Heart left ventricle (tissue), 16 donors: ENCODE results near the gene CLCA4. TPM values are rescaled to one million over a fixed set of nuclear protein-coding genes. Genes with fewer than 3 reads are reported as not detected.

ENCODE experiments used
- ATAC-seq, 4 donors: fragments of 200-7000 bp; cut with Tn5 transposase; one replicate each; pipeline ENCODE4 v1.9.1; 2020 to 2022; ENCODE audit warnings: moderate library complexity in 4 of 4, mild to moderate bottlenecking in 3 of 4, moderate number of reproducible peaks in 1 of 4
- DNase-seq, 5 donors: peaks; one replicate each; pipeline ENCODE4 v3.0.0-alpha.2; 2020
- H3K27ac ChIP-seq, 12 donors: fragments of 200-600 bp; sonication (generic) in 4 of 12; one replicate each; pipeline versions ENCODE4 v1.5.0 to v1.8.0; 2016 to 2022; ENCODE audit warnings: mild to moderate bottlenecking in 2 of 12
- H3K27me3 ChIP-seq, 9 donors: fragments of 200-600 bp; sonication (generic) in 2 of 9; one replicate each; pipeline versions ENCODE4 v1.5.1 to v1.8.0; 2016 to 2022; ENCODE audit warnings: mild to moderate bottlenecking in 3 of 9
- H3K36me3 ChIP-seq, 9 donors: fragments of 200-600 bp; sonication (generic) in 2 of 9; one replicate each; pipeline versions ENCODE4 v1.5.0 to v1.8.0; 2018 to 2022; ENCODE audit warnings: mild to moderate bottlenecking in 2 of 9
- H3K4me1 ChIP-seq, 12 donors: fragments of 200-600 bp; sonication (generic) in 4 of 12; one replicate each; pipeline versions ENCODE4 v1.5.0 to v1.8.0; 2016 to 2022; ENCODE audit warnings: mild to moderate bottlenecking in 3 of 12
- H3K4me3 ChIP-seq, 12 donors: fragments of 200-600 bp; sonication (generic) in 4 of 12; one replicate each; pipeline versions ENCODE4 v1.5.0 to v1.8.0; 2017 to 2022; ENCODE audit warnings: mild to moderate bottlenecking in 9 of 12, moderate library complexity in 4 of 12
- H3K9me3 ChIP-seq, 12 donors: fragments of 200-600 bp; sonication (generic) in 4 of 12; one replicate each; pipeline versions ENCODE4 v1.5.0 to v1.8.0; 2016 to 2022; ENCODE audit warnings: mild to moderate bottlenecking in 1 of 12
- POLR2A ChIP-seq, 2 donors: fragments of 450-650 bp; IDR thresholded peaks; one replicate each; pipeline ENCODE4 v1.6.1; 2017; ENCODE audit warnings: antibody characterized with exemption in 2 of 2, mild to moderate bottlenecking in 2 of 2, moderate library complexity in 2 of 2
- WGBS, 4 donors: extraction: QIAGEN DNeasy Blood & Tissue Kit in 2 of 4; methylation state at CpG; one replicate each; pipeline versions ENCODE4 v1.1.5 to v1.1.7; 2013 to 2018; 5-methylcytosine and 5-hydroxymethylcytosine counted together
- intact Hi-C, 10 donors: fragments of 100-400 bp; cut with DNase I; formaldehyde crosslinking; loops; one replicate each; pipeline versions ENCODE4 v1.11.1 to v1.14.2; 2022
- polyA plus RNA-seq, 2 donors: library from polyadenylated mRNA; stranded (reverse); fragments of 200-250 nt; gene quantifications; one replicate each; pipeline ENCODE4 v1.2.3, GENCODE V29; 2013
- total RNA-seq, 9 donors: library from RNA; depleted of rRNA in 2 of 9; stranded (reverse); fragments of >200 nt in 2 of 9; fragmentation: NEBNext Ultra II Directional in 3 of 9; extraction: Animal tissue kit (Norgen Biotek cat#: 25700) in 3 of 9; gene quantifications; one replicate each; pipeline versions ENCODE4 v1.1.0 to v1.2.4, GENCODE V29; 2016 to 2023
- TF ChIP-seq, protein P1 (sequence below), 12 donors: fragments of 200-600 bp; sonication (generic) in 4 of 12; IDR thresholded peaks; one replicate each; pipeline versions ENCODE4 v1.5.0 to v1.8.0; 2018 to 2022; ENCODE audit warnings: antibody characterized with exemption in 12 of 12, mild to moderate bottlenecking in 5 of 12
- donor health status: ischemic (EF 13 %, LVEDD 7.1; RV severe dilation, severe dysfunction).
- donor health status: healthy with polysubstance abuse.
- donor health status: DM: no; HTN: yes; CAD: no.
- donor health status: DM: no; HTN: no; CAD: no.
- donor health status: ischemic (EF 25% LVEDD 6.9; RV normal size, moderate dysfunction).
- donor health status: ischemic (EF 25% LVEDD 5.7; RV mildly dilated, moderate dysfunction).
- donor health status: healthy.
- donor health status: DM: yes; HTN: yes; CAD: no.
- donor health status: ischemic (EF 35%, LVEDD 5.7; RV mildly dilated, moderate dysfunction).
- donor health status: nonischemic (EF 11% LVEDD 7.7; RV severe dilation, severe dysfunction).
- donor health status: DM: yes; HTN: yes; CAD: no.
- donor health status: PGD.
- donor health status: ischemic (EF 29% LVEDD 5.4; RV normal size, mild dysfunction).
- donor health status: nonischemic (EF 23%, LVEDD 6.1; RV moderate dilation, normal function).

CLCA4 gene
- total and polyA plus RNA-seq, 11 donors, result 0.14 to 0.51 TPM; not detected in 9

DNA sequence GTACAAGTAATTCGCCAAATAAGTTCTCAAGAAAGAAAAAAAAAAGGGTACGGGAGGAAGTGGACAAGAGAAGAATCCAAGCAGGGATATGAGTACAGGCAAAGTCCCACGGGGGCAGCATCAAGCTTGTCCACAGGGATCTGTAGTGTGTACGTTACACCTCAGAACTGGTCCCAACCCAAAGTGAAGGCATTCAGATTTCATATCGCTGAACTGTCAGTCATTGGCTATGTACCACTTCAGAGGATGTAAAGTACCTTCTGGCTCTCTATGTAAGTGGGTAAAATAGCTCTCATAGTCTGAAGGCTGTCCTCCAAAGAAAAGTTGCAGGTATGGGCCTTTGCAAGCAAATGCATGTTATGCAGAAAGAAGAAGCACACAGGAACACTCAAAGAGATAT lies 8.1 kb upstream of the CLCA4 start:
- no peaks in the 10 kb centered on the region for H3K36me3 ChIP-seq
- no peaks in the 10 kb centered on the region for H3K4me1 ChIP-seq
- intact Hi-C loops, result no loop called here
- TF ChIP-seq POLR2A (IDR thresholded peaks at IDR 0.05), result no peak
- TF ChIP-seq, protein P1, sequence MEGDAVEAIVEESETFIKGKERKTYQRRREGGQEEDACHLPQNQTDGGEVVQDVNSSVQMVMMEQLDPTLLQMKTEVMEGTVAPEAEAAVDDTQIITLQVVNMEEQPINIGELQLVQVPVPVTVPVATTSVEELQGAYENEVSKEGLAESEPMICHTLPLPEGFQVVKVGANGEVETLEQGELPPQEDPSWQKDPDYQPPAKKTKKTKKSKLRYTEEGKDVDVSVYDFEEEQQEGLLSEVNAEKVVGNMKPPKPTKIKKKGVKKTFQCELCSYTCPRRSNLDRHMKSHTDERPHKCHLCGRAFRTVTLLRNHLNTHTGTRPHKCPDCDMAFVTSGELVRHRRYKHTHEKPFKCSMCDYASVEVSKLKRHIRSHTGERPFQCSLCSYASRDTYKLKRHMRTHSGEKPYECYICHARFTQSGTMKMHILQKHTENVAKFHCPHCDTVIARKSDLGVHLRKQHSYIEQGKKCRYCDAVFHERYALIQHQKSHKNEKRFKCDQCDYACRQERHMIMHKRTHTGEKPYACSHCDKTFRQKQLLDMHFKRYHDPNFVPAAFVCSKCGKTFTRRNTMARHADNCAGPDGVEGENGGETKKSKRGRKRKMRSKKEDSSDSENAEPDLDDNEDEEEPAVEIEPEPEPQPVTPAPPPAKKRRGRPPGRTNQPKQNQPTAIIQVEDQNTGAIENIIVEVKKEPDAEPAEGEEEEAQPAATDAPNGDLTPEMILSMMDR (IDR thresholded peaks at IDR 0.05), result no peak
- DNase-seq (no peak), ATAC-seq (no peak)
- no peak overlapping the region for H3K27ac ChIP-seq
- peaks cover 0 to 11% (median 0%) of the 10 kb centered on the region in 9 donors for H3K27me3 ChIP-seq
- H3K9me3 ChIP-seq, result no peaks in the 10 kb centered on the region
- no peak overlapping the region for H3K4me3 ChIP-seq
- 38 to 42% (median 41%) methylated on average over 5 of the region's 5 CpGs for WGBS, 4 donors

DNA sequence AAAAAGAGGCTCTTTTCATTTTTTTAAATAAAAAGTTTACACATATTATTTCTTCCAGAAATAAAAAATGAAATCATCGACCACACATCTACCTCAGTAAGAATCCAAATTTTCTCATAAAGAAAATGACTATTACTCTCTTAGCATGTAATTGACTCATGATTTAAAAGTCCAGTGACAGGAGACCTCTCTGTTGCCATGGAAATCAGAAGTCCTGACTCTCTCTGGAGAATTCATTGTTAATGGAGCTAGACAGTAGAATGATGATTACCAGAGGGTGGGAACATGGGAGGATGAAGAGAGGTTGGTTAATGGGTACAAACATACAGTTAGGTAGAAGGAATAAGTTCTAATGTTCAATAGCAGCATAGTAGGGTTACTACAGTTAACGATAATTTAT lies 5.0 kb upstream of the CLCA4 start:
- Histone ChIP-seq H3K4me3 (no peak overlapping the region), H3K4me1 (no peaks in the 10 kb centered on the region), H3K27me3 (peaks cover 0 to 11% (median 0%) of the 10 kb centered on the region in 9 donors), H3K9me3 (peaks cover 0 to 4% (median 0%) of the 10 kb centered on the region in 12 donors), H3K36me3 (no peaks in the 10 kb centered on the region), H3K27ac (no peak overlapping the region)
- TF ChIP-seq, protein P1 (IDR thresholded peaks at IDR 0.05), result no peak
- TF ChIP-seq POLR2A (IDR thresholded peaks at IDR 0.05), result no peak
- 81 to 95% (median 92%) methylated on average over 2 of the region's 2 CpGs for WGBS, 4 donors
- no peak for ATAC-seq
- DNase-seq, result no peak
- intact Hi-C loops, result no loop called here

DNA sequence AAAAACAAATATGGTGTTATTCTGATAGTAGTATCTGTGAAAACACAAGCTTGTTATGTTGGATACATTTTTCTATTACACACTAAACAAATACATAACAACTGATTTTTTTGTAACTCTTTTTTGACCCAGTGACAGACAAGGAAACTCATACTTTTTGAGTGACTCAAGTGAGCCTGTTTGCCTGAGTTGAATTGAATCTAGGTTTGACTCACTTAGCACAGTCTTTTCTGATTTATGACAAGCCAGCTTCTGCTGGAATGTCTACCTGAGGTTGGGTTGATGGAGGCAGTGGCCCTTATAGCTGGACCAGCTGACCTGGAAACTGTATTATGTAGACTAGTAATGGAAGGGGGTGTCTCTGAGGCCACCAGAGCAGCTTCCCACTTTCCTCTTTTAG lies 4.2 kb upstream of the CLCA4 start:
- Histone ChIP-seq H3K4me1 (no peaks in the 10 kb centered on the region), H3K27ac (no peak overlapping the region), H3K9me3 (peaks cover 0 to 4% (median 0%) of the 10 kb centered on the region in 12 donors), H3K27me3 (peaks cover 0 to 11% (median 0%) of the 10 kb centered on the region in 9 donors), H3K36me3 (no peaks in the 10 kb centered on the region), H3K4me3 (no peak overlapping the region)
- DNase-seq (no peak), ATAC-seq (no peak)
- TF ChIP-seq, protein P1 (IDR thresholded peaks at IDR 0.05), result no peak
- no peak for TF ChIP-seq POLR2A (IDR thresholded peaks at IDR 0.05)
- intact Hi-C loops, result no loop called here

DNA sequence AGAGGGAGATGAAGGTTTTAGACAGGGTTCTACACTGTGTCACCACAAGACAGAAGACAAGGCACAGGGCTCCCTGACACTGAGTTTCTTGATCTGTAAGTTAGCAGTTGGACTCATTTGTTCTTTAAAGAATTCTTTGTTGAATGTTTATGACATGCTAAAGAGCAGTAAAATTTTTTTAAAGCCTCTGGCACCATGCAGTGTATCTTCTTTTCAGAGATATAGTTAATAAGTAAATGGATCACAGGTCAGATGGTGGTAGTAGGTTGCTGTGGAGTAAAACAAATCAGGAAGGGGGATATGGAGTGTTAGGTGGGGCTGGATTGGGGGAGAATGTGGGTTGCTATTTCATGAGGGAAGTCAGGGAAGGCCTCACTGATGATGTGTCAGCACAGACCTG lies 2.0 kb downstream of the CLCA4 start:
- Histone ChIP-seq H3K4me1 (no peaks in the 10 kb centered on the region), H3K9me3 (peaks cover 0 to 4% (median 0%) of the 10 kb centered on the region in 12 donors), H3K4me3 (no peak overlapping the region), H3K27me3 (no peaks in the 10 kb centered on the region), H3K36me3 (no peaks in the 10 kb centered on the region), H3K27ac (no peak overlapping the region)
- no peak for ATAC-seq
- intact Hi-C loops, result no loop called here
- no peak for TF ChIP-seq POLR2A (IDR thresholded peaks at IDR 0.05)
- TF ChIP-seq, protein P1 (IDR thresholded peaks at IDR 0.05), result no peak
- DNase-seq, result no peak
